ENCODE measurements around the gene TMEM134.
"Not testable (repeated sequence)": the region's sequence is repeated elsewhere in the genome, so short reads cannot be mapped to it uniquely, and the experiment has no call there.

Gene TMEM134

DNA sequence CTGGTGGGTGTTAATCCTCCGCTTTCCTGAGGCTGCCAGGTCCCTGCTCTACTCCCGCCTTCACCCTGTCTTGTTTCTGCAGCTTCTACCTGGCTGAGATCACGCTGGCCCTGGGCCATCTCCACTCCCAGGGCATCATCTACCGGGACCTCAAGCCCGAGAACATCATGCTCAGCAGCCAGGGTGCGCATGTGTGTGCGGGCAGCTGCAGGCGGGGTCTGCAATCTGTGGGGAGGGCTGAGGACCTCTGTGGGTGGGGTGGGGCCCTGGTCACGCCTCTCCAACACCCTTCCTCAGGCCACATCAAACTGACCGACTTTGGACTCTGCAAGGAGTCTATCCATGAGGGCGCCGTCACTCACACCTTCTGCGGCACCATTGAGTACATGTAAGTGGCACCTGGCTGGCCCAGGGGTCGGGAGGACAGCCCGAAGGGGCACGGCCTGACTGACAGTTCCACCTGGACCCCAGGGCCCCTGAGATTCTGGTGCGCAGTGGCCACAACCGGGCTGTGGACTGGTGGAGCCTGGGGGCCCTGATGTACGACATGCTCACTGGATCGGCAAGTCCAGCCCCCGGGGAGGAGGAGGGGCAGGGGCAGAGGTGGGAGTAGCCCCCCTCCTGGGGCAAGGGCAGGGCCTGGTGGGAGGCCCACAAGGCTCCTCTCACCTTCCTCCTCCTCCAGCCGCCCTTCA lies 36.2 kb downstream of the TMEM134 start:
- TF ChIP-seq CTCF (IDR thresholded peaks at IDR 0.05; ENCODE audit: control insufficient read depth, extremely low read depth, insufficient read depth) = no peak
- DNase-seq (ENCODE audit: low read depth) = no peak

DNA sequence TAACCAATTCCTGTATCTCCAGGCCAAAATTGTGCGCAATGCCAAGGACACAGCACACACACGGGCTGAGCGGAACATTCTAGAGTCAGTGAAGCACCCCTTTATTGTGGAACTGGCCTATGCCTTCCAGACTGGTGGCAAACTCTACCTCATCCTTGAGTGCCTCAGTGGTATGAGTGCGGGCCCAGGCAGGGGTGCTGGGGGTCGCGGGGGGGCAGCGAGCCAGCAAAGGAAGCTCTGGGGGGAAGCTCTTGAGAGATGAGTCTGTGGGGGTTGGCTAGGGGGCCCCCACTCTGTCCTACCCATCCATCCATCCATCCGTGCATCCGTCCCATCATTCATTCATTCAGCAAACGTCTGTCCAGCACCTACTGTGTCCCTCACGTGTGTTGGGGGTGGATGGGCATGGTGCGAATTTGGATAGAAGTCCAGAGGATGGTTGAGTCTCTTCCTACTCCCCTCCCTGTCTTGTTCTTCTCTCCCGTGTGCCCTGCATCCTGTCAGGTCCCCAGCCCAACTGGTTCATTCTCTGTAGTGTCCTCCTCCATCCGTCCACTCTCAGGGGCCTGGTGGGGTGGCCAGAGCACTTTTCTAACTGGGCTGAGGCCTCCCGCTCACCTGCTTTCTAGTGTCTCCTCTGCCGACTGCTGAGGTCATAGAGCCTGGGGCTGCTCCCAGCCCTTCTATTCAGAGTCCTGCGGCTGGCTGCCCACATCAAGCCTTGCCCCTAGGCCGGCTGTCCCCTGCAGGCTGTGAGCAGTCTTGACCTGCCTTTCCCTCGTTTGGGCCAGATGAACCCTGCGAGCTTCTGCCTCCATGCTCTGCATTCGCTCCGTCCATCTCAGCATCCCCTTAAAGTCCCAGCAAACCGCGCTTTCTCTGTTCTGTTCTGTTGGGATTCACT lies 37.5 kb downstream of the TMEM134 start:
- TF ChIP-seq CTCF (IDR thresholded peaks at IDR 0.05; ENCODE audit: control insufficient read depth, extremely low read depth, insufficient read depth) = no peak
- H3K4me3 ChIP-seq (ENCODE audit: low read depth, low read length) = no peak overlapping the region
- no peak for DNase-seq (ENCODE audit: low read depth)

More for the DNA sequence above, 36.2 kb downstream of the TMEM134 start:
- no peak overlapping the region for H3K4me3 ChIP-seq (ENCODE audit: low read depth, low read length)

DNA sequence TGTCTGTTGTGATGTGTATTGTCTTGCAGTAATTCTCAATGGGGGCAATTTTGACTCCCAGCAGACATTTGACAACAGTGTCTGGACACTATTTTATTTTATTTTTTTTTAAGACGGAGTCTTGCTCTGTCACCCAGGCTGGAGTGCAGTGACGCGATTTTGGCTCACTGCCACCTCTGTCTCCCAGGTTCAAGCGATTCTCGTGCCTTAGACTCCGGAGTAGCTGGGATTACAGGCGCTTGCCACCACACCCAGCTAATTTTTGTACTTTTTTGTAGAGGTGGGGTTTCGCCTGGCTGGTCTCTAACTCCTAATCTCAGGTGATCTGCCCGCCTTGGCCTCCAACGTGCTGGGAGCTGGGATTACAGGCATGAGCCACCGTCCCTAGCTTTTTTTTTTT lies 39.3 kb downstream of the TMEM134 start:
- no peak for TF ChIP-seq CTCF (IDR thresholded peaks at IDR 0.05; ENCODE audit: control insufficient read depth, extremely low read depth, insufficient read depth)
- DNase-seq (ENCODE audit: low read depth) = no peak
- peak overlapping the region; percentile 74 for H3K4me3 ChIP-seq (ENCODE audit: low read depth, low read length)

- H3K4me3 ChIP-seq (ENCODE audit: low read depth, low read length) = peak overlapping the region; percentile 74
- TF ChIP-seq CTCF (IDR thresholded peaks at IDR 0.05; ENCODE audit: control insufficient read depth, extremely low read depth, insufficient read depth) = no peak
- DNase-seq (ENCODE audit: low read depth) = no peak
These were observed 39.9 kb downstream of the TMEM134 start for GRCh38 chr11:67429038-67429668.

- 0 out of 2 replicates have a peak, but pooled peaks have one; percentile 7 for TF ChIP-seq CTCF (IDR thresholded peaks at IDR 0.05; ENCODE audit: control insufficient read depth, extremely low read depth, insufficient read depth)
- peak within 1 kb of the TSS; percentile 74 for H3K4me3 ChIP-seq (ENCODE audit: low read depth, low read length)
- DNase-seq (ENCODE audit: low read depth) = peak; percentile 91
These were observed 40.7 kb downstream of the TMEM134 start, which contains the start of gene RPS6KB2 for GRCh38 chr11:67428052-67429001. RPS6KB2 (plus strand) TSS chr11:67428494; CDS start chr11:67428546, 52 bp downstream.

- not testable (repeated sequence) for DNase-seq (ENCODE audit: low read depth)
- peak overlapping the region; percentile 74 for H3K4me3 ChIP-seq (ENCODE audit: low read depth, low read length)
These were observed 41.6 kb downstream of the TMEM134 start for GRCh38 chr11:67427364-67427859.

All from LNCaP clone FGC (cell line).